AG09319 (cell line): ENCODE data around the gene MYO7B.
"Not testable (repeated sequence)": the region's sequence is repeated elsewhere in the genome, so short reads cannot be mapped to it uniquely, and the experiment has no call there.

Source experiments
- DNase-seq: peaks from one replicate; pipeline ENCODE4 v3.0.0-alpha.2; 2010; ENCODE audit warnings: low read depth; ENCODE audit errors: extremely low read depth
- CTCF ChIP-seq: IDR thresholded peaks from 2 replicates; pipeline ENCODE4 v1.5.1; 2011; ENCODE audit warnings: low read depth, mild to moderate bottlenecking, inconsistent platforms, low read length, moderate library complexity

MYO7B gene

GRCh38 chr2:127570282-127571250 is 35.1 kb downstream of the MYO7B start:
- TF ChIP-seq CTCF, result no peak
- DNase-seq, result no peak

GRCh38 chr2:127572352-127572751 is 36.9 kb downstream of the MYO7B start:
- not testable (repeated sequence) for DNase-seq

GRCh38 chr2:127572841-127573240 is 37.4 kb downstream of the MYO7B start:
- TF ChIP-seq CTCF, result no peak
- DNase-seq, result no peak

GRCh38 chr2:127573298-127573697 is 37.8 kb downstream of the MYO7B start:
- TF ChIP-seq CTCF, result no peak
- DNase-seq, result no peak

GRCh38 chr2:127573771-127574170 is 38.3 kb downstream of the MYO7B start:
- no peak for TF ChIP-seq CTCF
- no peak for DNase-seq

- no peak for DNase-seq
- TF ChIP-seq CTCF, result no peak
These were observed 39.2 kb downstream of the MYO7B start for GRCh38 chr2:127574656-127575055.

GRCh38 chr2:127575185-127575765 is 39.8 kb downstream of the MYO7B start:
- DNase-seq, result no peak
- no peak for TF ChIP-seq CTCF
